Prostate gland (tissue), 2 donors: Measurements from ENCODE around the gene TMEM266. TPM values are rescaled to one million over a fixed set of nuclear protein-coding genes. Genes with fewer than 3 reads are reported as not detected.
A peak's percentile ranks its signal among the peaks of the same experiment; 100 is the strongest.

Experiments used
- DNase-seq: peaks from one replicate; pipeline ENCODE4 v3.0.0-alpha.2; 2019; ENCODE audit warnings: low spot score
- H3K27ac ChIP-seq, 2 donors: fragments of 200-600 bp; sonication (generic); 2 replicates each; pipeline ENCODE4 v1.5.1; 2017 to 2019
- H3K27me3 ChIP-seq: fragments of 200-600 bp; sonication (generic); replicated peaks from 2 replicates; pipeline ENCODE4 v1.5.1; 2019; ENCODE audit not compliant: insufficient read depth
- H3K36me3 ChIP-seq, 2 donors: fragments of 200-600 bp; sonication (generic); 1 replicate in 1 of 2; 2 replicates in 1 of 2; pipeline versions ENCODE4 v1.5.1 to v1.8.1; 2017 to 2019
- H3K4me1 ChIP-seq: fragments of 200-600 bp; sonication (generic); replicated peaks from 2 replicates; pipeline ENCODE4 v1.5.1; 2019
- H3K4me3 ChIP-seq, 2 donors: fragments of 200-600 bp; sonication (generic); 2 replicates each; pipeline ENCODE4 v1.5.1; 2017 to 2019
- H3K9me3 ChIP-seq: fragments of 200-600 bp; sonication (generic); 2 replicates; pipeline ENCODE4 v1.5.1; 2017
- POLR2A ChIP-seq: fragments of 450-650 bp; IDR thresholded peaks from one replicate; pipeline ENCODE4 v1.6.1; 2016; ENCODE audit warnings: antibody characterized with exemption, mild to moderate bottlenecking
- POLR2AphosphoS5 ChIP-seq: sonication (generic); formaldehyde crosslinking; IDR thresholded peaks from one replicate; pipeline ENCODE4 v1.6.1; 2017; ENCODE audit warnings: antibody characterized with exemption
- WGBS: methylation state at CpG from one replicate; pipeline ENCODE4 v1.1.5; 2018; 5-methylcytosine and 5-hydroxymethylcytosine counted together
- intact Hi-C: fragments of 100-400 bp; cut with DNase I; formaldehyde crosslinking; loops from one replicate; pipeline ENCODE4 v1.14.2; 2022
- total RNA-seq, 2 donors: library from RNA; depleted of rRNA; stranded (reverse); fragments of >200 nt; gene quantifications; one replicate each; pipeline ENCODE4 v1.1.0, GENCODE V29; 2016
- TF ChIP-seq, protein P1 (sequence below), 4 experiments: fragments of 200-600 bp in 2 of 4; fragments of 450-650 bp in 2 of 4; sonication (generic) in 2 of 4; IDR thresholded peaks; 1 replicate in 3 of 4; 2 replicates in 1 of 4; pipeline ENCODE4 v1.5.1; 2016 to 2019; ENCODE audit warnings: antibody characterized with exemption in 4 of 4, mild to moderate bottlenecking in 2 of 4, moderate library complexity in 2 of 4

Gene TMEM266
- total RNA-seq, 2 donors from 2014 or later, result 5.9 to 6.0 TPM

DNA sequence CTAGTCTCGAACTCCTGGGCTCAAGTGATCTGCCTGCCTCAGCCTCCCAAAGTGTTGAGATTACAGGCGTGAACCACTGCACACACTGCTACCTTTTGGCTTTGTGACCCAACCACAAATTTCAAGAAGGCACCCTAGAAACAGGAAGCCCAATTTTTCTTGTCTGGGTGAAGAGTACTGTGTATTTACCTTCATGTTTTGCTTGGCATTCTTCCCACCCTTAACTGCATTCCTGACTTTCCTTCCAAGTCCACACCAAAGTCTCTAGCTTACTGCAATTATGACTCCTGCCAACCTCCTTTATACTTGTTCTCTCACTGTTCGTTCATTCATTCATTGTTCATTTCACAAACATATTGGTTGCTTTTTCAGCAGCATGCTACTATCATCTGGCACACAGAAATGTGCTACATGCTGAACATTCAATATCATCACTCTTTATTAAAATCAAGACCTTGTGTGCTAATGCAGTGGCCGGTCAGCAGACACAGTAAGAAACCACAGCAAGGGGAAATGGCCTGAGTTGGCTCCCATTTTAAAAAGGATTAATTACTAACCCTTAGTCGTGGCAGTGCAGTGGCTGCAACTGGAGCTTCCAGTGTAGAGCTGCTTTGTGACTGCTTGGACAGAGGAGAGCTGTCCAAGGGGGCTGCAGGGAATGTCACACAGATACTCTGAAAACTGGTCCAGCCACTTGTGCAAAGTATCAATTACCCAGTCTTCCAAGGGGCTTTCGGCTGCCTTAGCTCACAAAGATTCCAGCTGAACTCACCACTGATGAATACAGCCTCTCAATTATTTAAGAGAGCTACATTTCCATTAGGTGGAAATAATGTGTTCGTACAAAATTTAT is 157.5 kb downstream of the TMEM266 start:
- 42% methylated on average over 7 of the region's 7 CpGs for whole genome bisulfite sequencing
- Histone ChIP-seq H3K36me3 (peaks cover 0 to 10% of the 10 kb centered on the region in 2 donors), H3K4me1 (peaks cover 7% of the 10 kb centered on the region), H3K27ac (no peak overlapping the region), H3K27me3 (no peaks in the 10 kb centered on the region), H3K9me3 (no peaks in the 10 kb centered on the region), H3K4me3 (no peak overlapping the region)
- intact Hi-C loops, result no loop called here
- peak; percentile 81 for TF ChIP-seq POLR2AphosphoS5
- TF ChIP-seq POLR2A, result no peak
- peak; percentile 66 for DNase-seq

DNA sequence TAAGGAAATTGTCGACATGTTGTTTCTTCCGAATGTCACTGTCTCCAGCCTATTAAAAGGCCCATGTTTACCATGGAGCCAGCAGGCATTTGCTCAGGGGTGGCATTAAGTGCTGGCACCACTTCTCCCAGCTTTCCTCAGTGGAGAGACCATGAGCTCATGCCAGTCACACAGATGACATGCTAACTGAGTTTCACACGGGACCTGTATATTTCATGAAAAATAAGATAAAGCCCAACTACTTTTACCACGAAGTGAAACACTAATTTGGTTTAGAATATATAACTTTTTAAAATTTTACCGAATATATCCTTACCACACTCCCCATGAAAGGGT is 158.1 kb downstream of the TMEM266 start:
- no peak for DNase-seq
- WGBS, result 67% methylated on average over 5 of the region's 5 CpGs
- H3K36me3 ChIP-seq, result peaks cover 0 to 10% of the 10 kb centered on the region in 2 donors
- no peak overlapping the region for H3K4me3 ChIP-seq
- H3K9me3 ChIP-seq, result no peaks in the 10 kb centered on the region
- no peak for TF ChIP-seq POLR2A
- TF ChIP-seq POLR2AphosphoS5, result no peak
- TF ChIP-seq, protein P1, sequence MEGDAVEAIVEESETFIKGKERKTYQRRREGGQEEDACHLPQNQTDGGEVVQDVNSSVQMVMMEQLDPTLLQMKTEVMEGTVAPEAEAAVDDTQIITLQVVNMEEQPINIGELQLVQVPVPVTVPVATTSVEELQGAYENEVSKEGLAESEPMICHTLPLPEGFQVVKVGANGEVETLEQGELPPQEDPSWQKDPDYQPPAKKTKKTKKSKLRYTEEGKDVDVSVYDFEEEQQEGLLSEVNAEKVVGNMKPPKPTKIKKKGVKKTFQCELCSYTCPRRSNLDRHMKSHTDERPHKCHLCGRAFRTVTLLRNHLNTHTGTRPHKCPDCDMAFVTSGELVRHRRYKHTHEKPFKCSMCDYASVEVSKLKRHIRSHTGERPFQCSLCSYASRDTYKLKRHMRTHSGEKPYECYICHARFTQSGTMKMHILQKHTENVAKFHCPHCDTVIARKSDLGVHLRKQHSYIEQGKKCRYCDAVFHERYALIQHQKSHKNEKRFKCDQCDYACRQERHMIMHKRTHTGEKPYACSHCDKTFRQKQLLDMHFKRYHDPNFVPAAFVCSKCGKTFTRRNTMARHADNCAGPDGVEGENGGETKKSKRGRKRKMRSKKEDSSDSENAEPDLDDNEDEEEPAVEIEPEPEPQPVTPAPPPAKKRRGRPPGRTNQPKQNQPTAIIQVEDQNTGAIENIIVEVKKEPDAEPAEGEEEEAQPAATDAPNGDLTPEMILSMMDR (IDR thresholded peaks at IDR 0.05), result no peak
- H3K27me3 ChIP-seq, result no peaks in the 10 kb centered on the region
- H3K27ac ChIP-seq, result no peak overlapping the region
- H3K4me1 ChIP-seq, result peaks cover 7% of the 10 kb centered on the region
- intact Hi-C loops, result no loop called here

DNA sequence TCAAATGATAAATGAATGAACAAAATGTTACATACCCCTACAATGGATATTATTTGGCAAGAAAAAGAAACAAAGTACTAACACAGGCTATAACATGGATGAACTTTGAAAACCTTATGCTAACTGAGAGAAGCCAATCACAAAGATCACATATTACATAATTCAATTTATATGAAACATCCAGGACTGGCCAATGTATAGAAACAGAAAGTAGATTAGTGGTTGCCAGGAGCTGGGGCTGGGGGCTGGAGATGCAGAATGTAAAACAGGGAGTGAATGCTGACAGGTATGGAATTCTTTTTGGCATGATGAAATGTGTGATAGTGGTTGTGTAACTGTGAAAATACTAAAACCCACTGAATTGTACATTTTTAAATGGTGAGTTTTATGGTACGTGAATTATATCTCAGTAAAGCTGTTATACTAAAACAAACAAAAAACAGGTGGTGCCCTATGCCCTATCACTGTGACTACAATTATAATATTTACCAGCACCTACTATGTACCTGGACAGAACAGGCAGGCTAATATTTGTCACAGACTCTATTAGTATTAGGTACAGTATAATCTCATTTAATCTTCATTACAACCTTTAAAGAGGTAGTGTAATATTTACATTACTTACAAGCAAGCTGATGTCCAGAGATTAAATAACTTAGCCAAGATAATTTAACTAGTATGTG is 161.4 kb downstream of the TMEM266 start:
- H3K4me1 ChIP-seq, result peaks cover 7% of the 10 kb centered on the region
- no peaks in the 10 kb centered on the region for H3K36me3 ChIP-seq
- no peak for DNase-seq
- TF ChIP-seq POLR2A (no peak), POLR2AphosphoS5 (no peak)
- TF ChIP-seq, protein P1 (IDR thresholded peaks at IDR 0.05), result no peak
- no peak overlapping the region for H3K27ac ChIP-seq
- no peak overlapping the region for H3K4me3 ChIP-seq
- intact Hi-C loops, result no loop called here
- no peaks in the 10 kb centered on the region for H3K27me3 ChIP-seq
- 80% methylated on average over 1 of the region's 1 CpG for WGBS
- no peaks in the 10 kb centered on the region for H3K9me3 ChIP-seq

DNA sequence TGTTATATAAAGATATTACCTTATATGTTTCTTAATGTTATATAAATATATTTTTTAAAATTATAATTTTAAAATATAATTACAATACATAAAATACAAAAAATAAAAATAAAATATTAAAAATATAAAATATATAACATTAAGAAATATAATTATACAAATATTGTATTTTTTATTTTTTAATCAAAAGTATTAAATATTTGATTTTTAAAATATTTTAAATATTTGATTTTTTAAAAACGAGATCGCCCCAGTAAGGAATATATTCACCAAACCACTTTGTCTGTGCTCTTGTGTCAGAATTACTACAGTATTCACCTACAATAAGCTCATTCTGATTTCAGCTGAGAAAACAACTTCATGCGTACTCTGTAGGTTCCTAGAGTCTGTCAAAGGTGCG is 162.4 kb downstream of the TMEM266 start:
- DNase-seq, result no peak
- intact Hi-C loops, result no loop called here
- peaks cover 6% of the 10 kb centered on the region for H3K4me1 ChIP-seq
- no peaks in the 10 kb centered on the region for H3K27me3 ChIP-seq
- 93% methylated on average over 4 of the region's 4 CpGs for WGBS
- no peak overlapping the region for H3K27ac ChIP-seq
- TF ChIP-seq POLR2AphosphoS5 (no peak), POLR2A (no peak)
- TF ChIP-seq, protein P1 (IDR thresholded peaks at IDR 0.05), result no peak
- H3K9me3 ChIP-seq, result no peaks in the 10 kb centered on the region
- no peaks in the 10 kb centered on the region for H3K36me3 ChIP-seq
- no peak overlapping the region for H3K4me3 ChIP-seq

DNA sequence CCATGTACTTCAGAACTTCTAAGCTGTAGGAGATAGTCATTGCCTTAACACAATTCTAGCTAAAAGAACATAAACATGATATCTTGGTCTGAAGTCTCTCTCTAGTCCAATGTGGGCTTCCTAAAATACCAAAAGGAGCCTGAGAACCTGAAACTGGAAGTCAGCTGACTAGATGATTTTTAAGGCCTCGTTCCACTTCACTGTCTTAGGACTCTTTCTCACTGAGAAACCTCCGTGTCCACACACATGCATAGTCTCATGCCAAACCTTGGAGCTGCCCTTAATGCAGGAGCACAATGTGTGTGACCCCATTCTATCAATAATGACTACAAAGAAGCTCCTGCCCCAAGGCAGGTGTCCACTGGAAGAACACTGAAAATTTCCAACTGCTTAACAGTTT is 163.7 kb downstream of the TMEM266 start:
- WGBS, result 88% methylated on average over 2 of the region's 2 CpGs
- Histone ChIP-seq H3K4me3 (no peak overlapping the region), H3K27ac (no peak overlapping the region), H3K4me1 (no peaks in the 10 kb centered on the region), H3K36me3 (no peaks in the 10 kb centered on the region), H3K27me3 (no peaks in the 10 kb centered on the region), H3K9me3 (no peaks in the 10 kb centered on the region)
- TF ChIP-seq, protein P1 (IDR thresholded peaks at IDR 0.05), result no peak
- TF ChIP-seq POLR2AphosphoS5, result no peak
- TF ChIP-seq POLR2A, result no peak
- intact Hi-C loops, result no loop called here
- DNase-seq, result no peak
